ENCODE results near the gene ACADL. TPM values are rescaled to one million over a fixed set of nuclear protein-coding genes. Genes with fewer than 3 reads are reported as not detected.
A peak's percentile ranks its signal among the peaks of the same experiment; 100 is the strongest.

The ACADL gene
- total RNA-seq (not detected), total RNA-seq (0 to 0.13 (median 0) reads per million in 172 experiments)
- polyA plus RNA-seq (2013, experiment 1 of 2) = not detected
- polyA plus RNA-seq (2013, experiment 2 of 2) = 0.08 TPM

- POLR2A ChIA-PET = no interaction called here
- no peak for TF ChIP-seq CTCF (IDR thresholded peaks at IDR 0.05)
- Histone ChIP-seq H3K36me3 (ENCODE audit: insufficient read depth, low read length) (no peaks in the 10 kb centered on the region), H3K27ac (ENCODE audit: low read depth in 1 of 2, low read length in 2 of 2) (no peak within 1 kb of the TSS), H3K27me3 (ENCODE audit: control insufficient read depth in 1 of 2, insufficient read depth in 2 of 2, low read length in 2 of 2) (peaks cover 30 to 65% of the 10 kb centered on the region in 2 experiments), H3K9me3 (ENCODE audit: control insufficient read depth in 1 of 2, insufficient read depth in 1 of 2, low read length in 2 of 2) (no peaks in the 10 kb centered on the region), H3K4me1 (ENCODE audit: insufficient read depth, low read length) (peaks cover 5% of the 10 kb centered on the region), H3K4me3 (ENCODE audit: low read length) (no peak within 1 kb of the TSS)
- Mint-ChIP-seq H3K27ac (no peak within 1 kb of the TSS), H3K9me3 (no peaks in the 10 kb centered on the region), H3K36me3 (ENCODE audit: low read depth) (no peaks in the 10 kb centered on the region), H3K4me1 (ENCODE audit: low read depth) (no peaks in the 10 kb centered on the region), H3K4me3 (no peak within 1 kb of the TSS), H3K27me3 (peaks cover 83% of the 10 kb centered on the region)
- intact Hi-C loops (cut with DNase I, micrococcal nuclease) = no loop called here
- no peak for ATAC-seq (ENCODE audit: poor library complexity)
- peak in 2 of 14 experiments; percentile 1 to 8 for DNase-seq
- CTCF ChIA-PET = no interaction called here
Measured at GRCh38 chr2:210224941-210225672, at the start of gene ACADL. Gene ACADL, minus strand, starts transcription at chr2:210225447. Its CDS starts 184 bp downstream, at chr2:210225263.

- TF ChIP-seq CTCF (IDR thresholded peaks at IDR 0.05) = no peak
- ATAC-seq (ENCODE audit: poor library complexity) (no peak), DNase-seq (no peak)
- Mint-ChIP-seq H3K9me3 (no peaks in the 10 kb centered on the region), H3K27ac (no peak overlapping the region), H3K27me3 (peaks cover 12% of the 10 kb centered on the region), H3K36me3 (ENCODE audit: low read depth) (no peaks in the 10 kb centered on the region), H3K4me1 (ENCODE audit: low read depth) (no peaks in the 10 kb centered on the region), H3K4me3 (no peak overlapping the region)
- CTCF ChIA-PET = no interaction called here
- intact Hi-C loops (cut with DNase I, micrococcal nuclease) = no loop called here
- Histone ChIP-seq H3K36me3 (ENCODE audit: insufficient read depth, low read length) (no peaks in the 10 kb centered on the region), H3K4me1 (ENCODE audit: insufficient read depth, low read length) (no peaks in the 10 kb centered on the region), H3K27me3 (ENCODE audit: control insufficient read depth in 1 of 2, insufficient read depth in 2 of 2, low read length in 2 of 2) (no peaks in the 10 kb centered on the region), H3K27ac (ENCODE audit: low read depth in 1 of 2, low read length in 2 of 2) (no peak overlapping the region), H3K4me3 (ENCODE audit: low read length) (no peak overlapping the region), H3K9me3 (ENCODE audit: control insufficient read depth in 1 of 2, insufficient read depth in 1 of 2, low read length in 2 of 2) (no peaks in the 10 kb centered on the region)
- POLR2A ChIA-PET = no interaction called here
Measured at GRCh38 chr2:210271300-210271699, 46.1 kb upstream of the ACADL start.

- DNase-seq (no peak), ATAC-seq (ENCODE audit: poor library complexity) (no peak)
- no peak overlapping the region for H3K27ac ChIP-seq (ENCODE audit: low read depth in 1 of 2, low read length in 2 of 2)
- ChIA-PET CTCF (no interaction called here), POLR2A (no interaction called here)
- Mint-ChIP-seq H3K4me3 (no peak overlapping the region), H3K27ac (no peak overlapping the region), H3K27me3 (peaks cover 12% of the 10 kb centered on the region), H3K4me1 (ENCODE audit: low read depth) (no peaks in the 10 kb centered on the region), H3K9me3 (no peaks in the 10 kb centered on the region), H3K36me3 (ENCODE audit: low read depth) (no peaks in the 10 kb centered on the region)
- no peak overlapping the region for H3K4me3 ChIP-seq (ENCODE audit: low read length)
- TF ChIP-seq CTCF (IDR thresholded peaks at IDR 0.05) = no peak
- no peaks in the 10 kb centered on the region for H3K4me1 ChIP-seq (ENCODE audit: insufficient read depth, low read length)
- H3K9me3 ChIP-seq (ENCODE audit: control insufficient read depth in 1 of 2, insufficient read depth in 1 of 2, low read length in 2 of 2) = no peaks in the 10 kb centered on the region
- intact Hi-C loops (cut with DNase I, micrococcal nuclease) = no loop called here
- no peaks in the 10 kb centered on the region for H3K36me3 ChIP-seq (ENCODE audit: insufficient read depth, low read length)
- H3K27me3 ChIP-seq (ENCODE audit: control insufficient read depth in 1 of 2, insufficient read depth in 2 of 2, low read length in 2 of 2) = no peaks in the 10 kb centered on the region
Measured at GRCh38 chr2:210269148-210269547, 43.9 kb upstream of the ACADL start.

Data from CD4-positive, alpha-beta T cell (primary cell).